HepG2 (cell line): Measurements from ENCODE around the gene FAAP100. TPM values are rescaled to one million over a fixed set of nuclear protein-coding genes. Genes with fewer than 3 reads are reported as not detected.

ENCODE experiments used
- ATAC-seq: fragments of 200-7000 bp; cut with Tn5 transposase; 3 replicates; pipeline ENCODE4 v1.9.1; 2020; ENCODE audit warnings: mild to moderate bottlenecking, moderate library complexity
- BruUV-seq: library from RNA; stranded (reverse); fragments of 400-500 nt; replicated peaks from 2 replicates; lab custom pipeline; 2021; lab: Mats Ljungman, UMichigan
- CTCF ChIA-PET: fragments of 300-600 bp; formaldehyde crosslinking; extraction: SDS; loops from one replicate; lab custom pipeline; 2021; ENCODE audit warnings: low total read pairs, inconsistent platforms, low intra/inter-chr PET ratio; lab: Yijun Ruan, JAX
- POLR2A ChIA-PET: fragments of 350-600 bp; sonication (Branson Sonifier 250); formaldehyde crosslinking; loops from one replicate; lab custom pipeline; 2020; ENCODE audit warnings: antibody characterized with exemption, inconsistent platforms; lab: Yijun Ruan, JAX
- DNase-seq: peaks from one replicate; pipeline ENCODE4 v3.0.0-alpha.2; 2015; ENCODE audit warnings: low spot score
- FAIRE-seq: peaks from 3 replicates; lab custom pipeline; 2011; peaks lifted over from hg19 to GRCh38; lab: Jason Lieb, UNC
- H2AFZ ChIP-seq: one replicate; pipeline ENCODE4 v1.6.1; 2011; ENCODE audit warnings: low read length, inconsistent platforms
- H3K27ac ChIP-seq: fragments of 300-600 bp; 3 replicates; pipeline ENCODE4 v1.8.0; 2011; ENCODE audit warnings: mixed run types, mild to moderate bottlenecking, mixed read lengths, low read length, inconsistent platforms; ENCODE audit not compliant: insufficient read depth; ENCODE audit errors: extremely low read length
- H3K27me3 ChIP-seq, 2 experiments: fragments of 200-600 bp in 1 of 2; 2 replicates in 1 of 2; 3 replicates in 1 of 2; pipeline versions ENCODE4 v1.6.0 to v1.8.0; 2011; ENCODE audit warnings: low read length in 2 of 2, mild to moderate bottlenecking in 2 of 2, moderate library complexity in 2 of 2, inconsistent platforms in 1 of 2; ENCODE audit not compliant: insufficient read depth in 2 of 2, control insufficient read depth in 1 of 2
- H3K36me3 ChIP-seq, 2 experiments: fragments of 200-600 bp in 1 of 2; replicated peaks in 1 of 2; 2 replicates in 1 of 2; 3 replicates in 1 of 2; pipeline versions ENCODE4 v1.5.1 to v1.8.0; 2011; ENCODE audit warnings: low read length in 2 of 2, inconsistent platforms in 1 of 2; ENCODE audit not compliant: insufficient read depth in 2 of 2, control insufficient read depth in 1 of 2
- H3K4me1 ChIP-seq: 2 replicates; pipeline ENCODE4 v1.5.1; 2012; ENCODE audit warnings: low read length, inconsistent platforms; ENCODE audit not compliant: insufficient read depth
- H3K4me2 ChIP-seq: 2 replicates; pipeline ENCODE4 v1.6.0; 2011; ENCODE audit warnings: low read depth, low read length, inconsistent platforms
- H3K4me3 ChIP-seq, 3 experiments: fragments of 200-600 bp in 1 of 3; sonication (generic), shearing (Covaris generic) in 1 of 3; replicated peaks in 1 of 3; 2 replicates each; pipeline ENCODE4 v1.5.1; 2011 to 2016; ENCODE audit warnings: low read length in 3 of 3, inconsistent platforms in 2 of 3, low read depth in 2 of 3, mild to moderate bottlenecking in 2 of 3, control low read depth in 1 of 3, mixed read lengths in 1 of 3; ENCODE audit not compliant: insufficient read depth in 1 of 3
- H3K79me2 ChIP-seq: one replicate; pipeline ENCODE4 v1.6.1; 2011; ENCODE audit warnings: low read length, inconsistent platforms; ENCODE audit not compliant: insufficient read depth
- H3K9ac ChIP-seq: 2 replicates; pipeline ENCODE4 v1.6.0; 2011; ENCODE audit warnings: mild to moderate bottlenecking, low read depth, low read length, inconsistent platforms; ENCODE audit not compliant: insufficient read depth
- H3K9me3 ChIP-seq: 2 replicates; pipeline ENCODE4 v1.5.1; 2012; ENCODE audit warnings: mild to moderate bottlenecking, low read length
- H4K20me1 ChIP-seq: 2 replicates; pipeline ENCODE4 v1.6.0; 2011; ENCODE audit warnings: inconsistent platforms, mild to moderate bottlenecking, low read length, moderate library complexity; ENCODE audit not compliant: insufficient read depth
- REPIN1 ChIP-seq: sonication (generic); formaldehyde crosslinking; IDR thresholded peaks from 2 replicates; pipeline ENCODE4 v1.8.0; 2022; ENCODE audit warnings: missing genetic modification reagents, low read depth, mild to moderate bottlenecking, borderline replicate concordance
- TOE1 ChIP-seq: sonication (generic); formaldehyde crosslinking; IDR thresholded peaks from 2 replicates; pipeline ENCODE4 v1.4.0; 2020; ENCODE audit warnings: mild to moderate bottlenecking, missing genetic modification reagents
- ZNF12 ChIP-seq: sonication (generic); formaldehyde crosslinking; IDR thresholded peaks from 2 replicates; pipeline ENCODE4 v1.5.0; 2020; ENCODE audit warnings: missing genetic modification reagents
- ZNF747 ChIP-seq: sonication (generic); formaldehyde crosslinking; IDR thresholded peaks from 2 replicates; pipeline ENCODE4 v1.8.1; 2023; ENCODE audit warnings: missing genetic modification reagents, mild to moderate bottlenecking, borderline replicate concordance
- WGBS: methylation state at CpG from one replicate; pipeline ENCODE4 v1.1.6; 2017; ENCODE audit warnings: low lambda C conversion rate; 5-methylcytosine and 5-hydroxymethylcytosine counted together
- in situ Hi-C: cut with HindIII; loops from 2 replicates; pipeline ENCODE4 v1.10.0; 2017; ENCODE audit warnings: low pct_unique_long_range_greater_than_20kb; ENCODE audit not compliant: extremely low pct_ligation_motif_present
- intact Hi-C: fragments of 100-400 bp; cut with micrococcal nuclease; formaldehyde crosslinking; loops from one replicate; pipeline ENCODE4 v1.10.0; 2022; ENCODE audit not compliant: unreplicated experiment
- polyA plus RNA-seq, 8 experiments: library from polyadenylated mRNA; depleted of rRNA in 3 of 8; stranded (reverse) in 7 of 8; unstranded in 1 of 8; fragments of >200 nt; fragmentation: Illumina TruSeq in 4 of 8; extraction: Trizol in 4 of 8; gene quantifications; 2 replicates each; pipeline versions ENCODE4 v1.2.1 to v1.2.3, GENCODE V29; 2011 to 2016; ENCODE audit warnings: low read depth in 4 of 8, missing spikeins in 1 of 8, mixed read lengths in 1 of 8; ENCODE audit not compliant: insufficient read depth in 1 of 8
- total RNA-seq, 5 experiments: library from RNA; depleted of rRNA; stranded (reverse); fragments of >200 nt; fragmentation: Illumina TruSeq; extraction: Trizol; gene quantifications; 2 replicates each; pipeline ENCODE4 v1.2.3, GENCODE V29; 2016; ENCODE audit warnings: low read depth in 1 of 5

The FAAP100 gene
- total and polyA plus RNA-seq, 2 of the 13 experiments (the other 11 are each of a cell fraction or from before 2014, with no cell fraction given): 7.6 to 20.8 TPM

DNA sequence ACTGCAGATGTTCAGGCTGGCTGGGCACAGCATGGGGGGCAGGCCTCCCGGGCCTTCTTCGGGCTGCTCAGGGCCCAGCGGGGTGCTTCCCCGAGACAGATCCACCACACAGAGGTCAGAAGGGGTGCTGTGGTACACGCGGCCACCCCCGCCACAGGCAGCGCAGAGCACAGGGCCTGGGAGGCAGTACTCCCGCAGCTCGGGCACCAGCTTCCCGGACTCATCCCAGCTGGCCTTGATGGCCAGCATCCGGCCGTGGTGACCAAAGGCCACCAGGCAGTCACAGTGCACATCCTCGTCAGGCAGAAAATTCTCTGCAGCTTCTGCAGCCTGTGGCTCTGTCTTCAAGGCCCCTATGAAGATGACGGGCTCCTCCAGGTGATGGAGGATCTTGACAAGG, 1.9 kb downstream of the FAAP100 start:
- Histone ChIP-seq H2AFZ (no peak overlapping the region), H3K36me3 (peaks cover 24 to 42% of the 10 kb centered on the region in 2 experiments), H3K9ac (peak overlapping the region; percentile 5; the same call in 1 of the 2 replicates), H3K4me2 (no peak overlapping the region), H3K4me3 (no peak overlapping the region), H3K27ac (no peak overlapping the region), H3K9me3 (no peaks in the 10 kb centered on the region), H3K79me2 (peaks cover 10% of the 10 kb centered on the region), H3K27me3 (no peaks in the 10 kb centered on the region; a peak in 1 of 5 replicates), H3K4me1 (peaks cover 31% of the 10 kb centered on the region), H4K20me1 (peaks cover 4% of the 10 kb centered on the region; the same call in 1 of the 2 replicates)
- 90% methylated on average over 3 of the region's 15 CpGs for WGBS
- BruUV-seq: no TSS peak
- TF ChIP-seq TOE1 (CRISPR knock-in tag): no peak
- no peak for TF ChIP-seq ZNF747 (CRISPR knock-in tag)
- in situ Hi-C loops: no loop called here
- DNase-seq: no peak
- ChIA-PET POLR2A (interaction anchor here (1.5 kb wide), 1 partner anchor 27 kb away, joined by 4 read pairs; no protein-coding TSS in a partner anchor), CTCF (no interaction called here)
- no peak for ATAC-seq
- no peak for FAIRE-seq
- intact Hi-C loops: no loop called here

DNA sequence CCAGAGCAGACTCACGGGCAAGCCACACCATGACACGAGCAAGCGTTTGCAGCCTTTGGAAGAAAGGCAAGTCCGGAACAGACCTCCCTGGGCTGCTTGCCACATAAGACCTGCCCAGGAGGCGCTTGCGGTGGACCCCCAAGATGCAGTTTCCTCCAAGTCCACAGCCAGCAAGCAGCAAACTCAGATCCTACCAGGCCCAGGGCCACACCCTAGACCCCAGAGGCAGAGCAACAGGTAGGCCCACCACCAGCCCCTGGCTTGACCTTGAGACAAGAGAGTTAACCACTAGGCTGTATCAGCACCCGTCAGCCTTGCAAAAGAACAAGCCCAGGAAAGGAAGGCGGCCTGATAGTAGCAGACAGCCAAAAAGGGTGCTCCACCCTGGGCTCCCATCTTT, 2.3 kb downstream of the FAAP100 start:
- ChIA-PET CTCF (no interaction called here), POLR2A (no interaction called here)
- Histone ChIP-seq H4K20me1 (peaks cover 4% of the 10 kb centered on the region; the same call in 1 of the 2 replicates), H3K4me3 (no peak overlapping the region), H3K79me2 (peaks cover 10% of the 10 kb centered on the region), H3K27ac (no peak overlapping the region), H3K27me3 (no peaks in the 10 kb centered on the region; a peak in 1 of 5 replicates), H3K36me3 (peaks cover 25 to 46% of the 10 kb centered on the region in 2 experiments), H3K9me3 (no peaks in the 10 kb centered on the region), H3K9ac (no peak overlapping the region), H3K4me1 (peaks cover 31% of the 10 kb centered on the region), H2AFZ (no peak overlapping the region), H3K4me2 (no peak overlapping the region)
- in situ Hi-C loops (no loop called here), intact Hi-C loops (no loop called here)
- no TSS peak for BruUV-seq
- FAIRE-seq (no peak), ATAC-seq (no peak), DNase-seq (no peak)
- no peak for TF ChIP-seq REPIN1
- TF ChIP-seq ZNF12 (CRISPR knock-in tag): peak; percentile 74
- 100% methylated on average over 1 of the region's 8 CpGs for WGBS
